ENCODE measurements around the gene BRINP3.
"Not testable (repeated sequence)": the region's sequence is repeated elsewhere in the genome, so short reads cannot be mapped to it uniquely, and the experiment has no call there.

The BRINP3 gene

GRCh38 chr1:190140644-190141043 is 337.0 kb downstream of the BRINP3 start:
- no peak for DNase-seq (ENCODE audit: low read depth, low spot score)
- TF ChIP-seq CTCF (IDR thresholded peaks at IDR 0.05; ENCODE audit: low read depth, low read length) = no peak
- no peak overlapping the region for H3K4me3 ChIP-seq (ENCODE audit: low read depth, low read length)
- in situ Hi-C loops (cut with HindIII; ENCODE audit: low sequenced_read_pairs) = no loop called here

GRCh38 chr1:190138702-190139101 is 339.0 kb downstream of the BRINP3 start:
- in situ Hi-C loops (cut with HindIII; ENCODE audit: low sequenced_read_pairs) = no loop called here
- no peak for DNase-seq (ENCODE audit: low read depth, low spot score)
- TF ChIP-seq CTCF (IDR thresholded peaks at IDR 0.05; ENCODE audit: low read depth, low read length) = no peak
- no peak overlapping the region for H3K4me3 ChIP-seq (ENCODE audit: low read depth, low read length)

GRCh38 chr1:190138266-190138665 is 339.4 kb downstream of the BRINP3 start:
- TF ChIP-seq CTCF (IDR thresholded peaks at IDR 0.05; ENCODE audit: low read depth, low read length) = no peak
- no peak overlapping the region for H3K4me3 ChIP-seq (ENCODE audit: low read depth, low read length)
- DNase-seq (ENCODE audit: low read depth, low spot score) = no peak
- in situ Hi-C loops (cut with HindIII; ENCODE audit: low sequenced_read_pairs) = no loop called here

- no peak for DNase-seq (ENCODE audit: low read depth, low spot score)
- TF ChIP-seq CTCF (IDR thresholded peaks at IDR 0.05; ENCODE audit: low read depth, low read length) = no peak
- no peak overlapping the region for H3K4me3 ChIP-seq (ENCODE audit: low read depth, low read length)
- in situ Hi-C loops (cut with HindIII; ENCODE audit: low sequenced_read_pairs) = no loop called here
Observed at GRCh38 chr1:190129366-190129765, 348.3 kb downstream of the BRINP3 start.

GRCh38 chr1:190126728-190127127 is 350.9 kb downstream of the BRINP3 start:
- in situ Hi-C loops (cut with HindIII; ENCODE audit: low sequenced_read_pairs) = no loop called here
- DNase-seq (ENCODE audit: low read depth, low spot score) = no peak

GRCh38 chr1:190124068-190124467 is 353.6 kb downstream of the BRINP3 start:
- H3K4me3 ChIP-seq (ENCODE audit: low read depth, low read length) = no peak overlapping the region
- in situ Hi-C loops (cut with HindIII; ENCODE audit: low sequenced_read_pairs) = no loop called here
- DNase-seq (ENCODE audit: low read depth, low spot score) = no peak
- no peak for TF ChIP-seq CTCF (IDR thresholded peaks at IDR 0.05; ENCODE audit: low read depth, low read length)

More at GRCh38 chr1:190126728-190127127, 350.9 kb downstream of the BRINP3 start:
- TF ChIP-seq CTCF (IDR thresholded peaks at IDR 0.05; ENCODE audit: low read depth, low read length) = no peak
- no peak overlapping the region for H3K4me3 ChIP-seq (ENCODE audit: low read depth, low read length)

GRCh38 chr1:190120564-190120963 is 357.1 kb downstream of the BRINP3 start:
- in situ Hi-C loops (cut with HindIII; ENCODE audit: low sequenced_read_pairs); DNase-seq (ENCODE audit: low read depth, low spot score); H3K4me3 ChIP-seq (ENCODE audit: low read depth, low read length): not testable (repeated sequence)
